Common myeloid progenitor, CD34-positive (primary cell): ENCODE results near the gene P3H2.
"Not testable (repeated sequence)": the region's sequence is repeated elsewhere in the genome, so short reads cannot be mapped to it uniquely, and the experiment has no call there.

Experiments
- CTCF ChIA-PET: fragments of 350-600 bp; sonication (Branson Sonifier 250); formaldehyde crosslinking; loops from one replicate; lab custom pipeline; 2021; ENCODE audit warnings: antibody characterized with exemption; lab: Charles Lee
- POLR2A ChIA-PET: fragments of 350-600 bp; sonication (Branson Sonifier 250); formaldehyde crosslinking; loops from one replicate; lab custom pipeline; 2021; ENCODE audit warnings: antibody characterized with exemption; lab: Charles Lee
- DNase-seq, 3 donors: peaks; one replicate each; pipeline versions ENCODE4 v3.0.0 to v3.0.0-alpha.2; 2013
- H3K27ac ChIP-seq, 2 experiments: 1 replicate in 1 of 2; 2 replicates in 1 of 2; pipeline ENCODE4 v1.7.0; 2013; ENCODE audit warnings: inconsistent platforms in 2 of 2, low read length in 2 of 2, mild to moderate bottlenecking in 2 of 2, low read depth in 1 of 2, moderate library complexity in 1 of 2; ENCODE audit not compliant: severe bottlenecking in 2 of 2, insufficient read depth in 1 of 2, poor library complexity in 1 of 2
- H3K27me3 ChIP-seq, 5 experiments: replicated peaks in 2 of 5; 1 replicate in 3 of 5; 2 replicates in 2 of 5; pipeline versions ENCODE4 v1.6.1 to v1.7.0; 2013; ENCODE audit warnings: low read length in 4 of 5, mild to moderate bottlenecking in 2 of 5, moderate library complexity in 2 of 5, inconsistent platforms in 1 of 5; ENCODE audit not compliant: insufficient read depth in 5 of 5, control insufficient read depth in 4 of 5
- H3K36me3 ChIP-seq, 4 experiments: 1 replicate in 2 of 4; 2 replicates in 2 of 4; pipeline versions ENCODE4 v1.6.1 to v1.7.0; 2013; ENCODE audit warnings: low read length in 3 of 4, control low read depth in 1 of 4, mild to moderate bottlenecking in 1 of 4; ENCODE audit not compliant: control insufficient read depth in 4 of 4, insufficient read depth in 4 of 4
- H3K4me1 ChIP-seq, 4 experiments: 1 replicate in 3 of 4; 2 replicates in 1 of 4; pipeline versions ENCODE4 v1.6.1 to v1.7.1; 2013; ENCODE audit warnings: low read length in 3 of 4, mild to moderate bottlenecking in 3 of 4, control low read depth in 1 of 4, inconsistent platforms in 1 of 4, moderate library complexity in 1 of 4; ENCODE audit not compliant: control insufficient read depth in 4 of 4, insufficient read depth in 4 of 4; ENCODE audit errors: control extremely low read depth in 1 of 4
- H3K4me3 ChIP-seq, 7 experiments: 1 replicate in 4 of 7; 2 replicates in 3 of 7; pipeline versions ENCODE4 v1.5.1 to v1.7.0; 2013; ENCODE audit warnings: mild to moderate bottlenecking in 7 of 7, low read length in 6 of 7, moderate library complexity in 6 of 7, inconsistent platforms in 2 of 7, low read depth in 2 of 7, control low read depth in 1 of 7; ENCODE audit not compliant: insufficient read depth in 4 of 7, control insufficient read depth in 1 of 7; ENCODE audit errors: extremely low read depth in 1 of 7
- H3K9me3 ChIP-seq, 5 experiments: 1 replicate in 4 of 5; 2 replicates in 1 of 5; pipeline versions ENCODE4 v1.6.1 to v1.7.1; 2013; ENCODE audit warnings: low read length in 4 of 5, mild to moderate bottlenecking in 2 of 5, inconsistent platforms in 1 of 5, low read depth in 1 of 5, moderate library complexity in 1 of 5; ENCODE audit not compliant: control insufficient read depth in 4 of 5, insufficient read depth in 2 of 5; ENCODE audit errors: control extremely low read depth in 1 of 5
- WGBS: methylation state at CpG from one replicate; pipeline ENCODE4 v1.1.5; 2013; ENCODE audit not compliant: insufficient coverage; 5-methylcytosine and 5-hydroxymethylcytosine counted together

The P3H2 gene

GRCh38 chr3:190072856-190073255 lies 47.8 kb downstream of the P3H2 start:
- WGBS, result no CpG with 5 or more reads among the region's 1 CpG
- Histone ChIP-seq H3K4me3 (no peak overlapping the region), H3K27ac (no peak overlapping the region), H3K9me3 (no peaks in the 10 kb centered on the region), H3K36me3 (no peaks in the 10 kb centered on the region), H3K4me1 (peaks cover 4 to 10% (median 7%) of the 10 kb centered on the region in 4 experiments), H3K27me3 (no peaks in the 10 kb centered on the region)
- CTCF ChIA-PET, result interaction anchor here (0.8 to 2.0 kb wide), 2 partner anchors 10 to 56 kb away, joined by 3 to 4 read pairs; no protein-coding TSS in a partner anchor
- POLR2A ChIA-PET, result no interaction called here
- no peak for DNase-seq

- POLR2A ChIA-PET, result not testable (repeated sequence)
- WGBS, result 98% methylated on average over 6 of the region's 9 CpGs
Measured at GRCh38 chr3:190071921-190072320, 48.8 kb downstream of the P3H2 start.

GRCh38 chr3:190070622-190071347 lies 49.9 kb downstream of the P3H2 start:
- Histone ChIP-seq H3K4me1 (peaks cover 4 to 10% (median 7%) of the 10 kb centered on the region in 4 experiments), H3K4me3 (no peak overlapping the region), H3K27me3 (no peaks in the 10 kb centered on the region), H3K27ac (no peak overlapping the region), H3K36me3 (no peaks in the 10 kb centered on the region), H3K9me3 (no peaks in the 10 kb centered on the region)
- DNase-seq, result no peak
- POLR2A ChIA-PET, result no interaction called here
- CTCF ChIA-PET, result interaction anchor here (0.6 kb wide), 1 partner anchor 12 kb away, joined by 4 read pairs; no protein-coding TSS in a partner anchor
- WGBS, result 100% methylated on average over 2 of the region's 5 CpGs

More at GRCh38 chr3:190071921-190072320, 48.8 kb downstream of the P3H2 start:
- CTCF ChIA-PET, H3K4me1 ChIP-seq, H3K9me3 ChIP-seq, DNase-seq, H3K36me3 ChIP-seq, H3K27ac ChIP-seq, H3K4me3 ChIP-seq, H3K27me3 ChIP-seq: not testable (repeated sequence)

GRCh38 chr3:190065204-190065603 lies 55.5 kb downstream of the P3H2 start:
- no peaks in the 10 kb centered on the region for H3K36me3 ChIP-seq
- no CpG with 5 or more reads among the region's 2 CpGs for WGBS
- DNase-seq, result no peak
- no peak overlapping the region for H3K4me3 ChIP-seq
- no peaks in the 10 kb centered on the region for H3K9me3 ChIP-seq
- no peaks in the 10 kb centered on the region for H3K27me3 ChIP-seq
- no peak overlapping the region for H3K27ac ChIP-seq
- no peaks in the 10 kb centered on the region for H3K4me1 ChIP-seq
- ChIA-PET CTCF (no interaction called here), POLR2A (no interaction called here)

- no peaks in the 10 kb centered on the region for H3K4me1 ChIP-seq
- H3K4me3 ChIP-seq, result no peak overlapping the region
- H3K27me3 ChIP-seq, result no peaks in the 10 kb centered on the region
- WGBS, result 91% methylated on average over 1 of the region's 2 CpGs
- H3K36me3 ChIP-seq, result no peaks in the 10 kb centered on the region
- ChIA-PET CTCF (no interaction called here), POLR2A (no interaction called here)
- no peaks in the 10 kb centered on the region for H3K9me3 ChIP-seq
- no peak overlapping the region for H3K27ac ChIP-seq
- no peak for DNase-seq
Measured at GRCh38 chr3:190064659-190065058, 56.0 kb downstream of the P3H2 start.

GRCh38 chr3:190064112-190064511 lies 56.6 kb downstream of the P3H2 start:
- Histone ChIP-seq H3K9me3 (no peaks in the 10 kb centered on the region), H3K4me1 (no peaks in the 10 kb centered on the region), H3K27me3 (no peaks in the 10 kb centered on the region), H3K27ac (no peak overlapping the region), H3K4me3 (no peak overlapping the region), H3K36me3 (no peaks in the 10 kb centered on the region)
- POLR2A ChIA-PET, result no interaction called here
- DNase-seq, result no peak
- WGBS, result 100% methylated on average over 1 of the region's 3 CpGs
- CTCF ChIA-PET, result interaction anchor here (0.6 kb wide), 1 partner anchor 13 kb away, joined by 6 read pairs; no protein-coding TSS in a partner anchor

GRCh38 chr3:190063490-190063889 lies 57.2 kb downstream of the P3H2 start:
- no peak for DNase-seq
- H3K27ac ChIP-seq, result no peak overlapping the region
- H3K27me3 ChIP-seq, result no peaks in the 10 kb centered on the region
- no peak overlapping the region for H3K4me3 ChIP-seq
- POLR2A ChIA-PET, result no interaction called here
- CTCF ChIA-PET, result no interaction called here
- H3K4me1 ChIP-seq, result no peaks in the 10 kb centered on the region
- no peaks in the 10 kb centered on the region for H3K9me3 ChIP-seq
- 100% methylated on average over 1 of the region's 3 CpGs for WGBS
- no peaks in the 10 kb centered on the region for H3K36me3 ChIP-seq
